Esophagus muscularis mucosa (tissue), 4 donors: ENCODE results near the gene CTNNA2.

Experiments used
- EP300 ChIP-seq: sonication (generic); formaldehyde crosslinking; IDR thresholded peaks from one replicate; pipeline ENCODE4 v1.6.1; 2017; ENCODE audit warnings: antibody characterized with exemption
- POLR2A ChIP-seq: fragments of 450-650 bp; IDR thresholded peaks from one replicate; pipeline ENCODE4 v1.6.1; 2017; ENCODE audit warnings: antibody characterized with exemption, moderate library complexity, mild to moderate bottlenecking, low read depth
- POLR2AphosphoS5 ChIP-seq, 2 donors: sonication (generic); formaldehyde crosslinking; IDR thresholded peaks; one replicate each; pipeline ENCODE4 v1.6.1; 2017; ENCODE audit warnings: antibody characterized with exemption in 2 of 2
- TF ChIP-seq, protein P1 (sequence below), 3 experiments: fragments of 200-600 bp in 2 of 3; fragments of 450-650 bp in 1 of 3; sonication (generic) in 2 of 3; IDR thresholded peaks; one replicate each; pipeline ENCODE4 v1.5.1; 2017 to 2019; ENCODE audit warnings: antibody characterized with exemption in 3 of 3, mild to moderate bottlenecking in 2 of 3, moderate library complexity in 1 of 3

- TF ChIP-seq POLR2A (no peak), EP300 (no peak), POLR2AphosphoS5 (IDR thresholded peaks at IDR 0.05) (no peak)
- TF ChIP-seq, protein P1, sequence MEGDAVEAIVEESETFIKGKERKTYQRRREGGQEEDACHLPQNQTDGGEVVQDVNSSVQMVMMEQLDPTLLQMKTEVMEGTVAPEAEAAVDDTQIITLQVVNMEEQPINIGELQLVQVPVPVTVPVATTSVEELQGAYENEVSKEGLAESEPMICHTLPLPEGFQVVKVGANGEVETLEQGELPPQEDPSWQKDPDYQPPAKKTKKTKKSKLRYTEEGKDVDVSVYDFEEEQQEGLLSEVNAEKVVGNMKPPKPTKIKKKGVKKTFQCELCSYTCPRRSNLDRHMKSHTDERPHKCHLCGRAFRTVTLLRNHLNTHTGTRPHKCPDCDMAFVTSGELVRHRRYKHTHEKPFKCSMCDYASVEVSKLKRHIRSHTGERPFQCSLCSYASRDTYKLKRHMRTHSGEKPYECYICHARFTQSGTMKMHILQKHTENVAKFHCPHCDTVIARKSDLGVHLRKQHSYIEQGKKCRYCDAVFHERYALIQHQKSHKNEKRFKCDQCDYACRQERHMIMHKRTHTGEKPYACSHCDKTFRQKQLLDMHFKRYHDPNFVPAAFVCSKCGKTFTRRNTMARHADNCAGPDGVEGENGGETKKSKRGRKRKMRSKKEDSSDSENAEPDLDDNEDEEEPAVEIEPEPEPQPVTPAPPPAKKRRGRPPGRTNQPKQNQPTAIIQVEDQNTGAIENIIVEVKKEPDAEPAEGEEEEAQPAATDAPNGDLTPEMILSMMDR (IDR thresholded peaks at IDR 0.05), result no peak
Measured at GRCh38 chr2:80510716-80511115, 997.9 kb downstream of the CTNNA2 start.
